ENCODE measurements around the gene YARS1. TPM values are rescaled to one million over a fixed set of nuclear protein-coding genes. Genes with fewer than 3 reads are reported as not detected.

Gene YARS1
- total RNA-seq, 1 experiment from 2014 or later, result 262 TPM

GRCh38 chr1:32770221-32770731, 46.9 kb downstream of the YARS1 start:
- H3K4me3 ChIP-seq (ENCODE audit: low read depth, low read length, poor library complexity, severe bottlenecking), result no peak overlapping the region
- ChIA-PET POLR2A (ENCODE audit: low non-redundant PET) (no interaction called here), CTCF (no interaction called here)
- peaks cover 17% of the 10 kb centered on the region for H3K36me3 ChIP-seq (ENCODE audit: insufficient read depth, low read length, poor library complexity, severe bottlenecking)
- intact Hi-C loops (cut with micrococcal nuclease; ENCODE audit: unreplicated experiment), result no loop called here
- no TSS peak for BruUV-seq (replicated peaks)
- H3K9me3 ChIP-seq (ENCODE audit: low read depth, low read length, poor library complexity, severe bottlenecking), result no peaks in the 10 kb centered on the region
- H3K27me3 ChIP-seq (replicated peaks; ENCODE audit: insufficient read depth, low read depth, low read length, poor library complexity), result no peaks in the 10 kb centered on the region
- DNase-seq (ENCODE audit: low spot score), result no peak
- no peak overlapping the region for H3K27ac ChIP-seq (ENCODE audit: low read depth, low read length, poor library complexity, severe bottlenecking)
- TF ChIP-seq, protein P1, sequence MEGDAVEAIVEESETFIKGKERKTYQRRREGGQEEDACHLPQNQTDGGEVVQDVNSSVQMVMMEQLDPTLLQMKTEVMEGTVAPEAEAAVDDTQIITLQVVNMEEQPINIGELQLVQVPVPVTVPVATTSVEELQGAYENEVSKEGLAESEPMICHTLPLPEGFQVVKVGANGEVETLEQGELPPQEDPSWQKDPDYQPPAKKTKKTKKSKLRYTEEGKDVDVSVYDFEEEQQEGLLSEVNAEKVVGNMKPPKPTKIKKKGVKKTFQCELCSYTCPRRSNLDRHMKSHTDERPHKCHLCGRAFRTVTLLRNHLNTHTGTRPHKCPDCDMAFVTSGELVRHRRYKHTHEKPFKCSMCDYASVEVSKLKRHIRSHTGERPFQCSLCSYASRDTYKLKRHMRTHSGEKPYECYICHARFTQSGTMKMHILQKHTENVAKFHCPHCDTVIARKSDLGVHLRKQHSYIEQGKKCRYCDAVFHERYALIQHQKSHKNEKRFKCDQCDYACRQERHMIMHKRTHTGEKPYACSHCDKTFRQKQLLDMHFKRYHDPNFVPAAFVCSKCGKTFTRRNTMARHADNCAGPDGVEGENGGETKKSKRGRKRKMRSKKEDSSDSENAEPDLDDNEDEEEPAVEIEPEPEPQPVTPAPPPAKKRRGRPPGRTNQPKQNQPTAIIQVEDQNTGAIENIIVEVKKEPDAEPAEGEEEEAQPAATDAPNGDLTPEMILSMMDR (conservative IDR thresholded peaks at IDR 0.05; ENCODE audit: low read depth, low read length), result no peak
- no peak for TF ChIP-seq EZH2 (IDR thresholded peaks at IDR 0.05; ENCODE audit: borderline replicate concordance, low read depth, low read length, poor library complexity, severe bottlenecking)
- no peaks in the 10 kb centered on the region for H3K4me1 ChIP-seq (ENCODE audit: insufficient read depth, low read length, poor library complexity, severe bottlenecking)

DNA sequence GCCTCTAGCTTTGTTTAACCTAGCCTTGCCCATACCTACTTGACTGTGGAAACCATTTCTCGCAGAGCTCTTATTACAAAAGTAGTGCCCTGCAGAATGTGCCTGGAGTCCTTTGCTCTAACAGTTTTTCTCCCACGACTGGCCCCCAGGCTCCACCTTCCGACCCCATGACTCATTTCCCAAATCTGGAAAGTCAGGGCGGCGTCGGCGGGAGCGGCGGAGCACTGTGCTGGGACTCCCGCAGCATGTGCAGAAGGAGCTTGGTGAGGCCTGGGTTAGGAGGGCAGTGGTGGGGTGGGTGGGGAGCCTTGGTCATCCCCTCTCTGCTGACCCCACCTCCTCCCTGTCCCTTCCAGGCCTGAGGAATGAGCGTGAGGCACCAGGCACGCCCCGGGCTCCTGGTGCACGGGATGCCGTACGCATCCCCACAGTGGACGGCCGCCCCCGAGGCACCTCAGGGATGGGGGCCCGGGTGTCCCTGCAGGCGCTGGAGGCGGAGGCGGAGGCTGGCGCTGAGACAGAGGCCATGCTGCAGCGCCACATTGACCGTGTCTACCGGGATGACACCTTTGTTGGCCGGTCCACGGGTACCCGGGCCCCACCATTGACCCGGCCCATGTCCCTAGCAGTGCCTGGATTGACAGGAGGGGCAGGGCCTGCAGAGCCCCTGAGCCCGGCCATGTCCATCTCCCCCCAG, 47.5 kb downstream of the YARS1 start:
- POLR2A ChIA-PET (ENCODE audit: low non-redundant PET), result no interaction called here
- no peak for TF ChIP-seq EZH2 (IDR thresholded peaks at IDR 0.05; ENCODE audit: borderline replicate concordance, low read depth, low read length, poor library complexity, severe bottlenecking)
- TF ChIP-seq, protein P1 (conservative IDR thresholded peaks at IDR 0.05; ENCODE audit: low read depth, low read length), result no peak
- CTCF ChIA-PET, result interaction anchor here (0.6 kb wide), 1 partner anchor 255 kb away, joined by 4 read pairs; no protein-coding TSS in a partner anchor
- Histone ChIP-seq H3K4me3 (ENCODE audit: low read depth, low read length, poor library complexity, severe bottlenecking) (no peak overlapping the region), H3K27ac (ENCODE audit: low read depth, low read length, poor library complexity, severe bottlenecking) (no peak overlapping the region), H3K4me1 (ENCODE audit: insufficient read depth, low read length, poor library complexity, severe bottlenecking) (no peaks in the 10 kb centered on the region), H3K9me3 (ENCODE audit: low read depth, low read length, poor library complexity, severe bottlenecking) (no peaks in the 10 kb centered on the region), H3K27me3 (replicated peaks; ENCODE audit: insufficient read depth, low read depth, low read length, poor library complexity) (no peaks in the 10 kb centered on the region), H3K36me3 (ENCODE audit: insufficient read depth, low read length, poor library complexity, severe bottlenecking) (peaks cover 12% of the 10 kb centered on the region)
- no peak for DNase-seq (ENCODE audit: low spot score)
- intact Hi-C loops (cut with micrococcal nuclease; ENCODE audit: unreplicated experiment), result no loop called here
- no TSS peak for BruUV-seq (replicated peaks)

- no peaks in the 10 kb centered on the region for H3K27me3 ChIP-seq (replicated peaks; ENCODE audit: insufficient read depth, low read depth, low read length, poor library complexity)
- DNase-seq (ENCODE audit: low spot score), result no peak
- no peak overlapping the region for H3K4me3 ChIP-seq (ENCODE audit: low read depth, low read length, poor library complexity, severe bottlenecking)
- H3K27ac ChIP-seq (ENCODE audit: low read depth, low read length, poor library complexity, severe bottlenecking), result no peak overlapping the region
- H3K9me3 ChIP-seq (ENCODE audit: low read depth, low read length, poor library complexity, severe bottlenecking), result no peaks in the 10 kb centered on the region
- peaks cover 2% of the 10 kb centered on the region for H3K36me3 ChIP-seq (ENCODE audit: insufficient read depth, low read length, poor library complexity, severe bottlenecking)
- no peak for TF ChIP-seq EZH2 (IDR thresholded peaks at IDR 0.05; ENCODE audit: borderline replicate concordance, low read depth, low read length, poor library complexity, severe bottlenecking)
- TF ChIP-seq, protein P1 (conservative IDR thresholded peaks at IDR 0.05; ENCODE audit: low read depth, low read length), result no peak
- ChIA-PET CTCF (no interaction called here), POLR2A (ENCODE audit: low non-redundant PET) (no interaction called here)
- no TSS peak for BruUV-seq (replicated peaks)
- intact Hi-C loops (cut with micrococcal nuclease; ENCODE audit: unreplicated experiment), result no loop called here
- H3K4me1 ChIP-seq (ENCODE audit: insufficient read depth, low read length, poor library complexity, severe bottlenecking), result no peaks in the 10 kb centered on the region
These were observed 48.9 kb downstream of the YARS1 start for GRCh38 chr1:32768110-32768850.

Data from A673 (cell line).